H1 (cell line): ENCODE measurements around the gene KMT2A.

Source experiments
- BACH1 ChIP-seq: IDR thresholded peaks from 2 replicates; pipeline ENCODE4 v1.6.1; 2012; ENCODE audit warnings: low read length, improper control_type of control experiment
- BRCA1 ChIP-seq: IDR thresholded peaks from 2 replicates; pipeline ENCODE4 v1.6.1; 2012; ENCODE audit warnings: low read depth, low read length, improper control_type of control experiment
- CEBPB ChIP-seq: IDR thresholded peaks from 2 replicates; pipeline ENCODE4 v1.6.1; 2012; ENCODE audit warnings: low read depth, low read length
- EP300 ChIP-seq, 2 experiments: IDR thresholded peaks; 1 replicate in 1 of 2; 2 replicates in 1 of 2; pipeline ENCODE4 v1.6.1; 2011 to 2012; ENCODE audit warnings: low read depth in 2 of 2, low read length in 2 of 2, mild to moderate bottlenecking in 2 of 2, borderline replicate concordance in 1 of 2, inconsistent platforms in 1 of 2, moderate library complexity in 1 of 2
- MAFK ChIP-seq: IDR thresholded peaks from 2 replicates; pipeline ENCODE4 v1.6.1; 2012; ENCODE audit warnings: low read depth, mild to moderate bottlenecking, improper control_type of control experiment, low read length
- PHF8 ChIP-seq: fragments of 200-600 bp; sonication (generic); conservative IDR thresholded peaks from 2 replicates; pipeline ENCODE4 v1.7.1; 2012; ENCODE audit warnings: low read depth, mild to moderate bottlenecking, inconsistent platforms, low read length, moderate library complexity
- POLR2A ChIP-seq, 2 experiments: IDR thresholded peaks; 1 replicate in 1 of 2; 2 replicates in 1 of 2; pipeline ENCODE4 v1.6.1; 2011; ENCODE audit warnings: low read depth in 2 of 2, low read length in 2 of 2, mild to moderate bottlenecking in 2 of 2; ENCODE audit errors: control extremely low read depth in 1 of 2
- POLR2AphosphoS5 ChIP-seq: IDR thresholded peaks from 2 replicates; pipeline ENCODE4 v1.6.1; 2011; ENCODE audit warnings: low read depth, low read length
- SIN3A ChIP-seq, 2 experiments: IDR thresholded peaks in 1 of 2; conservative IDR thresholded peaks in 1 of 2; 2 replicates each; pipeline ENCODE4 v1.6.1; 2011 to 2012; ENCODE audit warnings: low read length in 2 of 2, improper control_type of control experiment in 1 of 2, low read depth in 1 of 2, mild to moderate bottlenecking in 1 of 2
- TF ChIP-seq, protein P1 (sequence below): IDR thresholded peaks from 2 replicates; pipeline ENCODE4 v1.6.1; 2011; ENCODE audit warnings: low read length, improper control_type of control experiment
- TF ChIP-seq, protein P2 (sequence below), 3 experiments: IDR thresholded peaks; 1 replicate in 2 of 3; 2 replicates in 1 of 3; pipeline versions ENCODE4 v1.5.1 to v1.6.1; 2011; ENCODE audit warnings: low read length in 3 of 3, mild to moderate bottlenecking in 3 of 3, inconsistent platforms in 2 of 3, low read depth in 1 of 3, moderate library complexity in 1 of 3; ENCODE audit not compliant: insufficient read depth in 1 of 3; ENCODE audit errors: control extremely low read depth in 1 of 3

DNA sequence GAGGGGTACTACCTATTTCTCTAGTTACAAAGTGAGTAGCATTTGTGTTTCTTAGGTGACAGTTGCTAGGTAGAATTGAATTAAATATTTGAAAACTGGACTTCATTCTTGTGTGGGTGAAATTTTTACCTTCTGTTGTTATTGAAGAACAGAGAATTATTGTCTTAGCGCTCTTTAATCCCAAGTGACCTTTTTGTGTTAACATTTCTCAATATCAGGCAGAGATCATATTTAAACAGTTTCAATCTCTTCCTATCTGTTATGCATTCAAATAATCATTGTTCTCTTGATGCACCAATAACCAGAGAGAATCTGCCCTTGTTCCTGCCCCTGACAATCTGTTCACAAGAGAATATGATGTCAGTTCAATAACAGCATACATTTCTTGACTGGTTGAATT, 14.2 kb downstream of the KMT2A start:
- no peak for TF ChIP-seq POLR2A (IDR thresholded peaks at IDR 0.05; ENCODE audit: control extremely low read depth in 1 of 2, low read depth in 2 of 2, low read length in 2 of 2)
- TF ChIP-seq BRCA1: no peak
- TF ChIP-seq, protein P1, sequence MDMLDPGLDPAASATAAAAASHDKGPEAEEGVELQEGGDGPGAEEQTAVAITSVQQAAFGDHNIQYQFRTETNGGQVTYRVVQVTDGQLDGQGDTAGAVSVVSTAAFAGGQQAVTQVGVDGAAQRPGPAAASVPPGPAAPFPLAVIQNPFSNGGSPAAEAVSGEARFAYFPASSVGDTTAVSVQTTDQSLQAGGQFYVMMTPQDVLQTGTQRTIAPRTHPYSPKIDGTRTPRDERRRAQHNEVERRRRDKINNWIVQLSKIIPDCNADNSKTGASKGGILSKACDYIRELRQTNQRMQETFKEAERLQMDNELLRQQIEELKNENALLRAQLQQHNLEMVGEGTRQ: no peak
- TF ChIP-seq SIN3A (conservative IDR thresholded peaks at IDR 0.05 in 1 of 2, IDR thresholded peaks at IDR 0.05 in 1 of 2; ENCODE audit: low read depth in 1 of 2, low read length in 2 of 2): no peak
- TF ChIP-seq, protein P2, sequence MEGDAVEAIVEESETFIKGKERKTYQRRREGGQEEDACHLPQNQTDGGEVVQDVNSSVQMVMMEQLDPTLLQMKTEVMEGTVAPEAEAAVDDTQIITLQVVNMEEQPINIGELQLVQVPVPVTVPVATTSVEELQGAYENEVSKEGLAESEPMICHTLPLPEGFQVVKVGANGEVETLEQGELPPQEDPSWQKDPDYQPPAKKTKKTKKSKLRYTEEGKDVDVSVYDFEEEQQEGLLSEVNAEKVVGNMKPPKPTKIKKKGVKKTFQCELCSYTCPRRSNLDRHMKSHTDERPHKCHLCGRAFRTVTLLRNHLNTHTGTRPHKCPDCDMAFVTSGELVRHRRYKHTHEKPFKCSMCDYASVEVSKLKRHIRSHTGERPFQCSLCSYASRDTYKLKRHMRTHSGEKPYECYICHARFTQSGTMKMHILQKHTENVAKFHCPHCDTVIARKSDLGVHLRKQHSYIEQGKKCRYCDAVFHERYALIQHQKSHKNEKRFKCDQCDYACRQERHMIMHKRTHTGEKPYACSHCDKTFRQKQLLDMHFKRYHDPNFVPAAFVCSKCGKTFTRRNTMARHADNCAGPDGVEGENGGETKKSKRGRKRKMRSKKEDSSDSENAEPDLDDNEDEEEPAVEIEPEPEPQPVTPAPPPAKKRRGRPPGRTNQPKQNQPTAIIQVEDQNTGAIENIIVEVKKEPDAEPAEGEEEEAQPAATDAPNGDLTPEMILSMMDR (IDR thresholded peaks at IDR 0.05; ENCODE audit: control extremely low read depth in 1 of 3, insufficient read depth in 1 of 3, low read depth in 1 of 3, low read length in 3 of 3): no peak
- TF ChIP-seq EP300 (IDR thresholded peaks at IDR 0.05; ENCODE audit: borderline replicate concordance in 1 of 2, low read depth in 2 of 2, low read length in 2 of 2): no peak
- TF ChIP-seq BACH1: no peak
- TF ChIP-seq CEBPB: no peak
- no peak for TF ChIP-seq POLR2AphosphoS5
- TF ChIP-seq PHF8: no peak
- no peak for TF ChIP-seq MAFK
